Gastrocnemius medialis (tissue), 4 donors: Measurements from ENCODE around the gene LRMDA. TPM values are rescaled to one million over a fixed set of nuclear protein-coding genes. Genes with fewer than 3 reads are reported as not detected.

Experiments used
- ATAC-seq, 2 donors: fragments of 150-250 bp; one replicate each; pipeline ENCODE4 v1.9.1; 2016
- DNase-seq, 2 donors: peaks; one replicate each; pipeline ENCODE4 v3.0.0-alpha.2; 2019
- H3K27ac ChIP-seq, 4 donors: fragments of 200-600 bp; sonication (generic); 1 replicate in 1 of 4; 2 replicates in 3 of 4; pipeline ENCODE4 v1.5.1; 2016 to 2018; ENCODE audit warnings: mild to moderate bottlenecking in 2 of 4, moderate library complexity in 1 of 4
- H3K27me3 ChIP-seq, 3 donors: fragments of 200-600 bp; sonication (generic) in 2 of 3; 1 replicate in 1 of 3; 2 replicates in 2 of 3; pipeline versions ENCODE4 v1.5.1 to v1.6.0; 2016 to 2019; ENCODE audit warnings: mild to moderate bottlenecking in 1 of 3, moderate library complexity in 1 of 3
- H3K36me3 ChIP-seq, 2 donors: fragments of 200-600 bp; sonication (generic) in 1 of 2; one replicate each; pipeline ENCODE4 v1.5.1; 2017 to 2018
- H3K4me1 ChIP-seq, 2 donors: fragments of 200-600 bp; sonication (generic) in 1 of 2; one replicate each; pipeline ENCODE4 v1.5.1; 2016 to 2017; ENCODE audit warnings: mild to moderate bottlenecking in 2 of 2
- H3K4me3 ChIP-seq, 4 donors: fragments of 200-600 bp; sonication (generic) in 3 of 4; 1 replicate in 1 of 4; 2 replicates in 3 of 4; pipeline ENCODE4 v1.5.1; 2016 to 2019; ENCODE audit warnings: mild to moderate bottlenecking in 2 of 4
- H3K9me3 ChIP-seq, 3 donors: fragments of 200-600 bp; sonication (generic) in 2 of 3; 1 replicate in 1 of 3; 2 replicates in 2 of 3; pipeline ENCODE4 v1.5.1; 2016 to 2019
- POLR2A ChIP-seq, 2 donors: fragments of 450-650 bp; IDR thresholded peaks; one replicate each; pipeline ENCODE4 v1.6.1; 2017; ENCODE audit warnings: antibody characterized with exemption in 2 of 2, mild to moderate bottlenecking in 2 of 2, moderate library complexity in 2 of 2
- in situ Hi-C, 4 donors: fragments of 200-750 bp; cut with MboI; loops; one replicate each; pipeline versions ENCODE4 v1.15.0 to v1.8.0; 2017; ENCODE audit warnings: low sequenced_read_pairs in 4 of 4
- intact Hi-C: fragments of 100-400 bp; cut with DNase I; formaldehyde crosslinking; loops from one replicate; pipeline ENCODE4 v1.15.1; 2023; ENCODE audit warnings: low total_unique reads
- total RNA-seq, 4 donors: library from RNA; depleted of rRNA; stranded (reverse); fragments of >200 nt; gene quantifications; one replicate each; pipeline versions ENCODE4 v1.1.0 to v1.2.3, GENCODE V29; 2016
- TF ChIP-seq, protein P1 (sequence below), 5 experiments: fragments of 450-650 bp in 3 of 5; fragments of 200-600 bp in 2 of 5; sonication (generic) in 2 of 5; IDR thresholded peaks in 4 of 5; conservative IDR thresholded peaks in 1 of 5; 1 replicate in 4 of 5; 2 replicates in 1 of 5; pipeline ENCODE4 v1.5.1; 2016 to 2019; ENCODE audit warnings: antibody characterized with exemption in 5 of 5, mild to moderate bottlenecking in 3 of 5, moderate library complexity in 3 of 5

LRMDA gene
- total RNA-seq, 4 donors from 2014 or later = 0.80 to 4.5 (median 1.4) TPM

- in situ Hi-C loops (no loop called here), intact Hi-C loops (loop anchor here (10.0 kb wide), 1 partner anchor 203 kb away; no protein-coding TSS in a partner anchor)
- ATAC-seq (no peak), DNase-seq (no peak)
- no peak overlapping the region for H3K4me3 ChIP-seq
- H3K36me3 ChIP-seq = no peaks in the 10 kb centered on the region
- H3K27me3 ChIP-seq = peaks cover 0 to 2% (median 0%) of the 10 kb centered on the region in 3 donors
- no peaks in the 10 kb centered on the region for H3K9me3 ChIP-seq
- no peak for TF ChIP-seq POLR2A (IDR thresholded peaks at IDR 0.05)
- TF ChIP-seq, protein P1, sequence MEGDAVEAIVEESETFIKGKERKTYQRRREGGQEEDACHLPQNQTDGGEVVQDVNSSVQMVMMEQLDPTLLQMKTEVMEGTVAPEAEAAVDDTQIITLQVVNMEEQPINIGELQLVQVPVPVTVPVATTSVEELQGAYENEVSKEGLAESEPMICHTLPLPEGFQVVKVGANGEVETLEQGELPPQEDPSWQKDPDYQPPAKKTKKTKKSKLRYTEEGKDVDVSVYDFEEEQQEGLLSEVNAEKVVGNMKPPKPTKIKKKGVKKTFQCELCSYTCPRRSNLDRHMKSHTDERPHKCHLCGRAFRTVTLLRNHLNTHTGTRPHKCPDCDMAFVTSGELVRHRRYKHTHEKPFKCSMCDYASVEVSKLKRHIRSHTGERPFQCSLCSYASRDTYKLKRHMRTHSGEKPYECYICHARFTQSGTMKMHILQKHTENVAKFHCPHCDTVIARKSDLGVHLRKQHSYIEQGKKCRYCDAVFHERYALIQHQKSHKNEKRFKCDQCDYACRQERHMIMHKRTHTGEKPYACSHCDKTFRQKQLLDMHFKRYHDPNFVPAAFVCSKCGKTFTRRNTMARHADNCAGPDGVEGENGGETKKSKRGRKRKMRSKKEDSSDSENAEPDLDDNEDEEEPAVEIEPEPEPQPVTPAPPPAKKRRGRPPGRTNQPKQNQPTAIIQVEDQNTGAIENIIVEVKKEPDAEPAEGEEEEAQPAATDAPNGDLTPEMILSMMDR (IDR thresholded peaks at IDR 0.05 in 4 of 5, conservative IDR thresholded peaks at IDR 0.05 in 1 of 5) = no peak
- no peak overlapping the region for H3K27ac ChIP-seq
- no peaks in the 10 kb centered on the region for H3K4me1 ChIP-seq
Measured at GRCh38 chr10:76127984-76128589, 696.7 kb downstream of the LRMDA start.

DNA sequence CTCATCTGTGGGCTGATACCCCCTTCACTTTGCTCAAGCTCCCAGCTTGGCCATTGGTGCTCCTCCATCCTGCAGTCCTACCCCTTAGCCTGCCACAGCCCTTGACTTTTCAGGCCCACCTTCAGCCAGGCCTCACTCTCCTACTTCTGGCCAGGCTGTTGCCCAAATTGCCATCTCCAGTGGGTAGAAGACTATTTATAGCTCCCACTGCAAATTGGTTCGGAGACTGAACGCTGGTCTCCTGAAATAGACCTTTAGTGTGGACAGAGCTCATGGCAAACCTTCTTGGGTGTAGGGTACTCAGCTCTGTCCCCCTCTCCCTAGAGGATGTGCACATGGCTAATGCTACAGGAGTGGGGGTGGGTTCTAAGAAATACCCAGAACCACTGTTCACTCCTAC, 697.8 kb downstream of the LRMDA start:
- H3K4me1 ChIP-seq = no peaks in the 10 kb centered on the region
- H3K27me3 ChIP-seq = peaks cover 0 to 2% (median 0%) of the 10 kb centered on the region in 3 donors
- H3K36me3 ChIP-seq = no peaks in the 10 kb centered on the region
- in situ Hi-C loops = no loop called here
- no peaks in the 10 kb centered on the region for H3K9me3 ChIP-seq
- TF ChIP-seq, protein P1 (IDR thresholded peaks at IDR 0.05 in 4 of 5, conservative IDR thresholded peaks at IDR 0.05 in 1 of 5) = no peak
- TF ChIP-seq POLR2A (IDR thresholded peaks at IDR 0.05) = no peak
- no peak overlapping the region for H3K4me3 ChIP-seq
- no peak for DNase-seq
- no peak for ATAC-seq
- intact Hi-C loops = loop anchor here (10.0 kb wide), 1 partner anchor 204 kb away; no protein-coding TSS in a partner anchor
- H3K27ac ChIP-seq = no peak overlapping the region

DNA sequence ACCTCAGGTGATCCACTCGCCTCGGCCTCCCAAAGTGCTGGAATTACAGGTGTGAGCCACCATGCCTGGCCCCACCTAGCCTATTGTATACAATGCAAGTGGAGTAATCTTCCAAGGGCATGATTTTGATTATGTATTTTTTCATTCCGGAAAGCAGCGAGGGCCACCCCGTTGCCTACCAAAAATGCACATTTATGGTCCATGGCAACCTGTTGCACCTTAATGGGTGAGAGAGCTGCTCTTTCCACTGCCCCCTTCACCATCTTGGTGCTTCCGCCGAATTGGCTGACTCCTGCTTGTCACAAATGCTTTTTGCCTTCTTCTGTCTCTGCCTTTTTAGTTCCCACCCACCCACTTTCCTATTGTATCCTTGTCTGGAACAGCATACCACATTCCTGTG, 699.5 kb downstream of the LRMDA start:
- H3K9me3 ChIP-seq = no peaks in the 10 kb centered on the region
- no peak for TF ChIP-seq POLR2A (IDR thresholded peaks at IDR 0.05)
- TF ChIP-seq, protein P1 (IDR thresholded peaks at IDR 0.05 in 4 of 5, conservative IDR thresholded peaks at IDR 0.05 in 1 of 5) = no peak
- no peaks in the 10 kb centered on the region for H3K4me1 ChIP-seq
- H3K27me3 ChIP-seq = peaks cover 0 to 2% (median 0%) of the 10 kb centered on the region in 3 donors
- in situ Hi-C loops = no loop called here
- no peak overlapping the region for H3K4me3 ChIP-seq
- DNase-seq (no peak), ATAC-seq (no peak)
- H3K27ac ChIP-seq = no peak overlapping the region
- no peaks in the 10 kb centered on the region for H3K36me3 ChIP-seq
- intact Hi-C loops = no loop called here

GRCh38 chr10:76133597-76134255, 702.3 kb downstream of the LRMDA start:
- no peak overlapping the region for H3K27ac ChIP-seq
- H3K4me1 ChIP-seq = peaks cover 0 to 3% of the 10 kb centered on the region in 2 donors
- no peaks in the 10 kb centered on the region for H3K9me3 ChIP-seq
- DNase-seq (no peak), ATAC-seq (no peak)
- H3K4me3 ChIP-seq = no peak overlapping the region
- in situ Hi-C loops (no loop called here), intact Hi-C loops (no loop called here)
- no peaks in the 10 kb centered on the region for H3K36me3 ChIP-seq
- TF ChIP-seq, protein P1 (IDR thresholded peaks at IDR 0.05 in 4 of 5, conservative IDR thresholded peaks at IDR 0.05 in 1 of 5) = no peak
- no peak for TF ChIP-seq POLR2A (IDR thresholded peaks at IDR 0.05)
- no peaks in the 10 kb centered on the region for H3K27me3 ChIP-seq
